ENCODE results near the gene FBXL14.

FBXL14 gene

GRCh38 chr12:1540690-1541089, 53.7 kb downstream of the FBXL14 start:
- no peak for TF ChIP-seq ZNF404 (tag by site-specific recombination; IDR thresholded peaks at IDR 0.05)
- no peak for TF ChIP-seq ZNF202 (tag by site-specific recombination; IDR thresholded peaks at IDR 0.05; ENCODE audit: borderline replicate concordance)
- no peak for TF ChIP-seq FEZF1 (tag by site-specific recombination; IDR thresholded peaks at IDR 0.05)
- TF ChIP-seq, protein P1, sequence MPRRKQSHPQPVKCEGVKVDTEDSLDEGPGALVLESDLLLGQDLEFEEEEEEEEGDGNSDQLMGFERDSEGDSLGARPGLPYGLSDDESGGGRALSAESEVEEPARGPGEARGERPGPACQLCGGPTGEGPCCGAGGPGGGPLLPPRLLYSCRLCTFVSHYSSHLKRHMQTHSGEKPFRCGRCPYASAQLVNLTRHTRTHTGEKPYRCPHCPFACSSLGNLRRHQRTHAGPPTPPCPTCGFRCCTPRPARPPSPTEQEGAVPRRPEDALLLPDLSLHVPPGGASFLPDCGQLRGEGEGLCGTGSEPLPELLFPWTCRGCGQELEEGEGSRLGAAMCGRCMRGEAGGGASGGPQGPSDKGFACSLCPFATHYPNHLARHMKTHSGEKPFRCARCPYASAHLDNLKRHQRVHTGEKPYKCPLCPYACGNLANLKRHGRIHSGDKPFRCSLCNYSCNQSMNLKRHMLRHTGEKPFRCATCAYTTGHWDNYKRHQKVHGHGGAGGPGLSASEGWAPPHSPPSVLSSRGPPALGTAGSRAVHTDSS (tag by site-specific recombination; IDR thresholded peaks at IDR 0.05) = no peak
- no peak for TF ChIP-seq ZFP3 (tag by site-specific recombination; IDR thresholded peaks at IDR 0.05; ENCODE audit: low read depth)
- TF ChIP-seq, protein P2, sequence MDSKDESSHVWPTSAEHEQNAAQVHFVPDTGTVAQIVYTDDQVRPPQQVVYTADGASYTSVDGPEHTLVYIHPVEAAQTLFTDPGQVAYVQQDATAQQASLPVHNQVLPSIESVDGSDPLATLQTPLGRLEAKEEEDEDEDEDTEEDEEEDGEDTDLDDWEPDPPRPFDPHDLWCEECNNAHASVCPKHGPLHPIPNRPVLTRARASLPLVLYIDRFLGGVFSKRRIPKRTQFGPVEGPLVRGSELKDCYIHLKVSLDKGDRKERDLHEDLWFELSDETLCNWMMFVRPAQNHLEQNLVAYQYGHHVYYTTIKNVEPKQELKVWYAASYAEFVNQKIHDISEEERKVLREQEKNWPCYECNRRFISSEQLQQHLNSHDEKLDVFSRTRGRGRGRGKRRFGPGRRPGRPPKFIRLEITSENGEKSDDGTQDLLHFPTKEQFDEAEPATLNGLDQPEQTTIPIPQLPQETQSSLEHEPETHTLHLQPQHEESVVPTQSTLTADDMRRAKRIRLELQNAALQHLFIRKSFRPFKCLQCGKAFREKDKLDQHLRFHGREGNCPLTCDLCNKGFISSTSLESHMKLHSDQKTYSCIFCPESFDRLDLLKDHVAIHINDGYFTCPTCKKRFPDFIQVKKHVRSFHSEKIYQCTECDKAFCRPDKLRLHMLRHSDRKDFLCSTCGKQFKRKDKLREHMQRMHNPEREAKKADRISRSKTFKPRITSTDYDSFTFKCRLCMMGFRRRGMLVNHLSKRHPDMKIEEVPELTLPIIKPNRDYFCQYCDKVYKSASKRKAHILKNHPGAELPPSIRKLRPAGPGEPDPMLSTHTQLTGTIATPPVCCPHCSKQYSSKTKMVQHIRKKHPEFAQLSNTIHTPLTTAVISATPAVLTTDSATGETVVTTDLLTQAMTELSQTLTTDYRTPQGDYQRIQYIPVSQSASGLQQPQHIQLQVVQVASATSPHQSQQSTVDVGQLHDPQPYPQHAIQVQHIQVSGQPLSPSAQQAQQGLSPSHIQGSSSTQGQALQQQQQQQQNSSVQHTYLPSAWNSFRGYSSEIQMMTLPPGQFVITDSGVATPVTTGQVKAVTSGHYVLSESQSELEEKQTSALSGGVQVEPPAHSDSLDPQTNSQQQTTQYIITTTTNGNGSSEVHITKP (tag by site-specific recombination; IDR thresholded peaks at IDR 0.05) = no peak
- TF ChIP-seq ZFP37 (tag by site-specific recombination; IDR thresholded peaks at IDR 0.05) = no peak
- TF ChIP-seq ZNF266 (tag by site-specific recombination; IDR thresholded peaks at IDR 0.05; ENCODE audit: low read depth) = no peak
- TF ChIP-seq ZNF518A (tag by site-specific recombination; conservative IDR thresholded peaks at IDR 0.05; ENCODE audit: low read depth) = no peak
- TF ChIP-seq ZNF664 (tag by site-specific recombination; IDR thresholded peaks at IDR 0.05) = no peak
- no peak for TF ChIP-seq KLF1 (tag by site-specific recombination; IDR thresholded peaks at IDR 0.05)
- no peak for TF ChIP-seq ZNF530 (tag by site-specific recombination; IDR thresholded peaks at IDR 0.05; ENCODE audit: low read depth)
- no peak for TF ChIP-seq SETDB1 (IDR thresholded peaks at IDR 0.05; ENCODE audit: insufficient read length, low read length)
- TF ChIP-seq RBAK (tag by site-specific recombination; IDR thresholded peaks at IDR 0.05) = no peak
- no peak for TF ChIP-seq ZNF639 (tag by site-specific recombination; IDR thresholded peaks at IDR 0.05)
- no peak for TF ChIP-seq ZNF473 (tag by site-specific recombination; IDR thresholded peaks at IDR 0.05)
- TF ChIP-seq ZNF48 (tag by site-specific recombination; IDR thresholded peaks at IDR 0.05) = no peak
- no peaks in the 10 kb centered on the region for H3K36me3 ChIP-seq (ENCODE audit: control insufficient read depth in 2 of 2, insufficient read depth in 1 of 2, low read length in 2 of 2)
- H3K4me1 ChIP-seq (ENCODE audit: control insufficient read depth, insufficient read depth, low read length) = peaks cover 2% of the 10 kb centered on the region
- ChIA-PET POLR2A (interaction anchor here (0.7 kb wide), 1 partner anchor 71 kb away, joined by 4 read pairs; no protein-coding TSS in a partner anchor), CTCF (no interaction called here)
- no peaks in the 10 kb centered on the region for H3K9me3 ChIP-seq (ENCODE audit: control insufficient read depth, insufficient read depth, low read depth, low read length)
- no peak overlapping the region for H3K4me3 ChIP-seq (ENCODE audit: low read depth, low read length)
- H3K27ac ChIP-seq (ENCODE audit: extremely low read depth, low read depth, low read length) = no peak overlapping the region
